Mucosa of gallbladder (tissue), 1 donor: ENCODE results near the gene SPATA1. TPM values are rescaled to one million over a fixed set of nuclear protein-coding genes. Genes with fewer than 3 reads are reported as not detected.
"Not testable (repeated sequence)": the region's sequence is repeated elsewhere in the genome, so short reads cannot be mapped to it uniquely, and the experiment has no call there.

Experiments
- DNase-seq: peaks from one replicate; pipeline ENCODE4 v3.0.0-alpha.2; 2020; ENCODE audit warnings: low spot score
- total RNA-seq: library from RNA; stranded (reverse); gene quantifications from one replicate; pipeline ENCODE4 v1.2.1, GENCODE V29; 2021
- donor health status: DM: no; HTN: no; CAD: no.

Gene SPATA1, protein sequence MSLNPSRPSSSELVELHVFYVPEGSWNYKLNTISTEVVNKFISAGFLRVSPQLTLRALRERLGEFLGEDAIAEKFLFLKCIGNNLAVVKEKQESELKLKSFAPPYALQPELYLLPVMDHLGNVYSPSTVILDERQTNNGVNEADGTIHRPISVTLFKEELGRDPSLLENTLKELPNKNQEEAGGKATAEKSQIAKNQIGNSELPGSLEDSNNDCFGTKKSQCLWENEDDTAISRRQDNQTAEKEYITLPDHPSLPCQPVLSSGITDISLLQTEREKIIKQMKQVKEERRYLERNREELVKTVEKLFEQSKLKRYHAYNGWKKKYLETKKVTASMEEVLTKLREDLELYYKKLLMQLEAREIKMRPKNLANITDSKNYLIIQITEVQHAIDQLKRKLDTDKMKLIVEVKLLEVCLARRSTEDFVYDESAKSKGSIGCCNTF
- 2.2 TPM for total RNA-seq

DNA sequence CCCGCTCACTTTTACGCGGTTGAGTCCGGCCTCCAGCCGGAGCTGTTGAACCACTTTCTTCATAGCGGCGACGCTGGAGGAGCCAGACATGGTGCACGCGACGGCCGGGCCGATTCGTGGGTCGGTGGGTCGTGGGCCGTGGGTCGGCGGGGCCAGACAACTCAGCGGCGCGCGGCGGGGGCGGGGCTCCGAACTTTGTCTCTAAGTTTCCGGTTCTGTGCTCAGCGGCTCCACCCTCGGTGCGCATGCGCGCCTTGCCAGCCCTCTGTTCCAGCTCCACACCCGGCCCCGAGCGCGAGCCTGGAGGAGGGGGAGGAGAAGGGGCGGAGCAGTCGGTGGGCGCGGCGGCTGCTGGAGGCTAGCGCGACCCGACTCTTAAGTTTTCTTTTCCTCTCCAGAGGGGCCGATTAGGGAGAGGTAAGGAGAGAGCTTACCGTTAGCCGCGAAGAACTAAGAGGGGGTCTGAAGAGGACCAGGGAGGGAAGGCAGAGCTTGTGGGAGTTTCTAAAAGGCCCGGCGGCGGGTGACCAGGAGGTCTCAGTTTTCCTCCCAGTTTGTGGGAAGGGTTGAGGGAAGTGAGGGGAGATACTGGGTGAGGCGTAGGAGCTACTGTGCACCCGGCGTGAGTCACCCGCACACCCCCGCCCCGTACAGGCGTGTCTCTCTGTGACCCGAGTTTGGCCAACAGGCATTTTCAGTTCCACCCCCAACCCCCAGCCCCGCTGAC, at the start of gene SPATA1, which contains the start of gene GNG5:
Gene SPATA1 (plus strand): TSS at position 385 of the 727 bp plus-strand sequence. CDS start 9,974 bp downstream, outside the sequence.
Gene GNG5 (minus strand): TSS at position 580 of the 727 bp plus-strand sequence. CDS start 490 bp downstream, at position 90.
- peak; percentile 98 for DNase-seq

DNA sequence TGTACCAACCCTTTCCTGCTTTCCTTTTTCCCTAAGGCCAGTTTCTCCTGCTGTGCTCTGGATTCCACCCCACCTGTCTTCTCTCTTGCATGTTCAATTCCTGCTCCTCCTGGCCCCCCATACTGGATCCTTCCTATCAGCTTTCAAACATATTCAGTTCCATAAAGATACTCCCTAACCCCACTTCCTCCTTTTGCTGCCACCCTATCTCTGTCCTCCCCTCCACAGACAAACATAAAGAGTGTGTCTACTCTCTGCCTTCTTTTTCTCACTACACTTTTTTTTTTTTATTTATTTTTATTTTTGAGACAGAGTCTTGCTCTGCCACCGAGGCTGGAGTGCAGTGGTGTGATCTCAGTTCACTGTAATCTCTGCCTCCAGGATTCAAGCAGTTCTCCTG, 44.1 kb upstream of the SPATA1 start:
- DNase-seq = no peak

DNA sequence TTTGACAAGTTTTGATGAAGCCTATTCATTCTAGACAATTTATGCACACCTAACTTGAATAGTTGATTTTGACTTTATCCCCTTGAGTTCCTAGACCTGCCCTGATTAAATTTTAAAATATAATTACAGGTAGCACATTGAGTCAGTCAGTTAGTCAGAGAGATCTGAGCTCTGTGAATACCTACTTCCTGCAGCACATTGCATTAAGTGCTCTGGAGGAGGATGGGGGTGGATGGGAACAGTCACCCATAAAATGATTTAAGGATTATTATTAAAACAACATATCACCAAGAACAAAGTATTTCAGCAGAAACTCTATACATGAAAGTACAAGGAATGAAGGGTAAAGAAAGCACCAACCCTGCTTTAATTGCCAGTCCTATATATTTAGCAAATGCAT, 38.9 kb upstream of the SPATA1 start:
- DNase-seq = no peak

DNA sequence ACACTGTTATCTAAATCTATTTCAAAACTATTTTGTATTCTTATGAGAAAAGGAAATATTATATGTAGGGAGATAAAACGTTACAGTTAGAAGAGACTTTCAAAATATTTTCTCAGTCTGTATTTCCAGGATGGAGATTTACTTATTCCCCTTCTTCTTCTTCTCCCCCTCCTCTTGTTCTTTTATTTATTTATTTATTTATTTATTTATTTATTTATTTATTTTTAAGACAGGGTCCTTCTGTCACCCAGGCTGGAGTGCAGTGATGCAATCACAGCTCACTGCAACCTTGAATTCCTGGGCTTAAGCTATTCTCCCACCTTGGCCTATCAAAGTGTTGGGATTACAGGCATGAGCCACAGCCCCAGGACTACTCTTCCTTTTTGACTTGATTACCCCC, 30.0 kb upstream of the SPATA1 start:
- no peak for DNase-seq

DNA sequence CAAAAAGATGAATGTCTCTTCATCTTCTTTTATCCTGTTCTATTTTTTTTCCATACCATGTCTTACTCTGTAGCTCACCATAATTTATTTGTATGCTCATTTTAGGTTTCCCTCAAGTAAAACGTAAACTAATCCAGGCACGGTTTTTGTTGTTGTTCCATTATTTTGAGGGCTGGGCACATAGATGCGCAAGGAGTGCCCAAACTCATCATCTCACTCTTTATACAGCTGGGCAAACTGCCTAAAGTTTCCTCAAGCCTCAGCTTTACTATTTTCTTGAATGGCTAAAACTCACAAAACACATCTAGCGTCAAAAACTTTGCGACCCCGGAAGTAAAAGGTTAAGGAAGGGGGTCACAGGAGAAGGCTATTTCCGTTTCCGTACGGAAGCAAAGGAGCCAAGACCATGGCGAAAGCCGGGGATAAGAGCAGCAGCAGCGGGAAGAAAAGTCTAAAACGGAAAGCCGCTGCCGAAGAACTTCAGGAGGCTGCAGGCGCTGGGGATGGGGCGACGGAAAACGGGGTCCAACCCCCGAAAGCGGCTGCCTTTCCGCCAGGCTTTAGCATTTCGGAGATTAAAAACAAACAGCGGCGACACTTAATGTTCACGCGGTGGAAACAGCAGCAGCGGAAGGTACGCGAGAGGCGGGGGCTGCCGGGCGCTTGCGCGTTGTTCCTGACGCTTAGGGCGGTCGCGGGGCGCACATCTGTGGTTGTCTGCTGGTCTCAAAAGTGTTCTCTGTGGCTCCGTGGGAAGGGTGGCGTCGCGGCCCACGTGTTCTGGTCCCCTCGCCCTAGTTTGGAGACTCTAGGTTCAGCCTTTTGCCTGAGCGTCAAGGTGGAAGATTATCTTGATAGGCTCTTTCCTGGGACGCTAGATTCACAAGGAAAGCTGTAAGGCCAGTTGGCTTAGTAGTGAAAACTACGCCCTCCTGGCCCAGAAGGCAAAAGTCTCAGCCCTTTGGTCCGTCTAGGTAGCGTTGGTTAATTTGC, 27.0 kb upstream of the SPATA1 start, which contains the start of gene RPF1:
Gene RPF1 (plus strand): TSS at position 391 of the 993 bp plus-strand sequence. CDS start 16 bp downstream, at position 407.
- peak; percentile 70 for DNase-seq

DNA sequence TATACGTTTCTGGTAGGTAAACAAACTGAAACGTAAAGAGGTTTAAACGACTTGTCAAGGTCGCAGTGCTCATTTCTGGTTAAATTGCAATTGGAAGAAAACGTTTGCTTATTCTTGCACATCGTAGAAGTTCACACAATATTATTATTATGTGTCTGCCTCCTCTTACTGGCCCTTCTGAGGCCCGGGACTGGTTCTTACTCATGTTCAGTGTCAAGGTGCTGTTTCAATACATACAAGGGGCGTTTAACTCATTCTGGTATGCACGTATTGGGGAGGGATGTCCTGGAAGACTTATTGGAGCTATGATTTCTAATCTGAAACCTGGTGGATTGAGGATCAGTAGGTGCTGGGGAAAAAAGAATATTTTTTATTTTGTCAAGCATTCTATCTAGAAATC, 26.2 kb upstream of the SPATA1 start:
- no peak for DNase-seq

DNA sequence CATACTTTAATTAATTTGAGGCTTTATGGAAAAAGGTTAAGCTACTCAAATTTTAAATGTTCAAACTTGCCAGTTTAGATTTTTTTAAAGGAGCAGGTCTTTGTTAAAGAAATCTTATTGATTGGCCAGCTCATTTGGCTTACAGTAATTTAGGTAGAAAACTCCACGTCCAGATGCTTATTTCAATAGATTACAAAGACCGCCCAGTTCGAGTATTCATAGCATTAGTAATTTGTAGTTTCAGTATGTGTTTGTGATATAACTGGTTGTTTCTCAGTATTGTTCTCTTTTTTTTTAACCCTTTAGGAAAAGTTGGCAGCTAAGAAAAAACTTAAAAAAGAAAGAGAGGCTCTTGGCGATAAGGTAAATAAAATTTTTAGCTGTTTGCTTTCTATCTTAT, 25.5 kb upstream of the SPATA1 start:
- no peak for DNase-seq

DNA sequence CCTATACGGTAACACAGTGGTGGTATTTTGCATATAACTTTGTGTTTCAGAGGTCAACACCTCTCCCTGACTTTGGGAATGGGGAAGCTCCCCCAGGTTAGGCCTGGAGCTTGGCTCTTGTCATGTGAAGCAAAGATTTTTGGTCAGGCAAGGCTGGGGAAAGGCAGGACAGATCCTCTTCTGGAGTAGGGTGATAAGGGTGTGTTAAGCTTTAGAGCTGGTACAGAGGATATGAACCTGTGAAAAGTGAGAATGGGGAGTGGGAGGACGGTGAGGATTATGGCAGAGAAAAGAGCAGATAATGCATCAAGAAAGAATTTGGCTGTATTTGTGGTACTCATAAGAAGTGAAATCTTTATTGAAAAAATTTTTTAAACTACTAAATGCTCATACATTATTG, 24.9 kb upstream of the SPATA1 start:
- no peak for DNase-seq

DNA sequence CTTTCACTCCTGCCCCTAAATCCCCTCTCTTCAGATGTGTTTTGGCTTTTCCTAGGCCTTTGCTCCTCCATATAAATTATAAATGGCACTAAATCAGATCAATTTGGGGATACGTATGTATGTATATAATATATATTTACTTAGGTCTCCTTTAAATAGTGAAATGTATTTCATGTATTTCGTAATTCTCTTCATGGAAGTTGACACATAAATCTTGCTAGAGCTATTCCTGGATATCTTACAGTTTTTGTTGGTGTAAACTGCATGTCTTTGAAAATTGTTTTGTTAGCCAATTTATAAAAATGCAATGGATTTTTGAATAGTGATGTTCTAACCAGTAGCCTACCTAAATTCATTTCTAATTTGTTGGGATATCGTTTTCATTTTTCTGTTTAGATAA, 18.1 kb upstream of the SPATA1 start:
- no peak for DNase-seq

DNA sequence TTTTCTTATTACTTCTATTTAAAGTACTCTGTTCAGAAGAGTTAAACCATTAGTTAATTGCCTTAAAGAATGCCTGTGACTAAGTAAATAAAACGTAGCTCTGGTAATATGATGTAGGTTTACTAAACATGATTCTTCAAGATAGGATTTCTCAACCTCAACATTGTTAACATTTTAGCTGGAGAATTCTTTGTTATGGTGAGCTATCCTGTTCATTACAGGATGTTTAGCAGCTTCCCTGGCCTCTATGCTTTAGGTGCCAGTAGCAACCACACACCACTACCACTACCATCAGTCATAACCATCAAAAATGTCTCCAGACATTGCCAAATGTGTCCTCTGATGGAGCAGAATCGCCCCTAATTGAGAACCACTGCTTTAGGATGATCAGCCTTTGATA, 16.4 kb upstream of the SPATA1 start:
- no peak for DNase-seq

DNA sequence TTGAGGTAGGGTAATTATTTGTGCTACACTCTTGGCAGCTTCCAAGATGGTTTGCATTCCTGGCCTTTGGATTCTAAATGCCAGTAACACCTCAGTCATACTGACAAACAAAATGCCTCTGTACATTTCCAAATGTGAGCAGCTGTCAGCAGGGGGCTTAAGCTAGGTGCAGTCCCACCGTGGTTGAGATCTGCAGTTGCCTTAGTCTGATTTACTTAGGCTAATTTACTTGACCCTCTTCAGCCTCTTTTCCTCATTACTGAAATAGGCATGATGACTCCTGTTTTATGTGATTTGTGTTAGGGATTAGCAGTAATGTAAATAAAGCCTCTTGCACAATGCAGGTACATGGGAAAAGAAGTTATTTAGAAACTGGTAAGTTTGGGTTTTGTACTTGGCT, 13.5 kb upstream of the SPATA1 start:
- no peak for DNase-seq

DNA sequence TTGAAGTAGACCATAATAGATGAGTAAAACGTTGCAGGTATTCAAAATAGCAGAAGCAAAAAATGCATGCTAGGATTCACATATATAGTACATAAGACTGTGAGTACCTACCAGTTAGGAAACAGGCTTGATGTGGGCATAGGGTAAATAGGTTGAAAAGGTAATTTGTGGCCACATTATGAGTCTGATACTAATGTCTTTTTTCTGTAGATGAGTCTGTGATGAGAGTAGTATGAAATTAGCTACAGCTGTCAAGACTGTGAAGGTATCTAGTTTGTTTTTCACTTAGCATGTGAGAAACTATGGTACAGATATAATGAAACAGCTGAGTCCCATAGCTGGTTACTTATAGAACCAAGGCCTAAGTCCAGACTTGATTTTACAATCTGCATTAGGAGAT, 12.4 kb upstream of the SPATA1 start:
- no peak for DNase-seq

DNA sequence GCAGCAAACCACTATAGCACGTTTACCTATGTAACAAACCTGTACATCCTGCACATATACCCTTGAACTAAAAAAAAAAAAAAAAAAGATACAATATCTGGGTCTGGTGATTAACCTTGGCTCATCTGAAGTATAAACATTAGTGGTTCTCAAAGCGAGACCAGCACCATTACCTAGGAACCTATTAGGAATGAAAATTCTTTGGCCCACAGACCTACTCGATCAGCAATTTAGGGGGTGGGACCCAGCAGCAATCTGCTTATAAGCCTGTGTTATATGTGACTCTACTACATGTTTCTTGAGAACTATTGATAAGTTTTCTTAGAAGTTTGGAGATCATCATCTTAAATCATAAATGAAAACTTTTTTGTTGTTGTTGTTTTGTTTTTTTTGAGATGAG, 9.7 kb upstream of the SPATA1 start:
- no peak for DNase-seq

DNA sequence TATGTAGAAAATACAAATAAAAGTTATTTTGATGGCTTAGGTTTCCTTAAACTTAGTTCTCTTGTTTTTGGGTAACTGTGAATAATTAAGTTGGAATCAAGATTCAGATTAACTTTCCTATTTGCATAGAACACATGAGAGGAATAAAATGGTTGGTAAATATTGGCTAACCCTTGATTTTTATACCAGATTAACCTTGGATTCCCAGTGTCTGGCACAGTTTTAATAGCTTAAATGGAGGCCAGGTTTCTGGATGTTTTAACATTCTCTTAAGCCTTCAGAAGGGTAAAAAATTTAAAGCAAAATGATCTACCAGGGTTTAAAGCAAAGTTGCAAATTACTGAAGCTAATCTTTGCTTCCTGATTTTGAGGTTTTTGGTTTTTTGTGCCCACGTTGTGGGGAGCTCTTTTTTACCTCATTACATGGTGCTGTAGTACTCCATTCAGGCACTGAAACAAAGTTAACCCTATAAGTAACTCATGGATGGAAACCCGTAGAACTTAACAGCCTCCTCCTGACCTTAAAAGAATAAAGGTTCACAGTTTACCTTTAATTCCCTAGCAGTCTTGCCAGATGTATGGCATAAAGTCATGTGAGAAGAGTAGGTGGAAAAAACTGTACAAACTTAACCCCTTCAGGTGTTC, 8.4 kb upstream of the SPATA1 start:
- no peak for DNase-seq

DNA sequence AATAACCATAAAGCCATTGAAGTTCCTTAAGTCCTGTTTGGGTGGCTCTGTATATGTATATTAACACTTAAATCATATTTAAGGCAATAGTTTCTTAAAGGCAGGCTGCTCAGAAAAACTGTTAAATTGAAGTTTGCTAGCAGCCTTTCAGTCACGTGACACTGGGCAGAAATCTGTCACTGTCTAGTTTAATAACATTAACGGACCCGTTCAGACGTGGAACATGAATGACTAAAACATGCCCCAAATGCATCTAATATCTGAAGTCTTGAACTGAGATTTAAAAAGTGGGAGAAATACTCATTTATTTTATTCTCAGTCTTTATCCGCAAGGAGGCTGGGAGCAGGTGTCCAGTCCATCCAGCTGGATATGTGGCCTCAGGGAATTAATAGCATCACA, 3.3 kb upstream of the SPATA1 start:
- no peak for DNase-seq

DNA sequence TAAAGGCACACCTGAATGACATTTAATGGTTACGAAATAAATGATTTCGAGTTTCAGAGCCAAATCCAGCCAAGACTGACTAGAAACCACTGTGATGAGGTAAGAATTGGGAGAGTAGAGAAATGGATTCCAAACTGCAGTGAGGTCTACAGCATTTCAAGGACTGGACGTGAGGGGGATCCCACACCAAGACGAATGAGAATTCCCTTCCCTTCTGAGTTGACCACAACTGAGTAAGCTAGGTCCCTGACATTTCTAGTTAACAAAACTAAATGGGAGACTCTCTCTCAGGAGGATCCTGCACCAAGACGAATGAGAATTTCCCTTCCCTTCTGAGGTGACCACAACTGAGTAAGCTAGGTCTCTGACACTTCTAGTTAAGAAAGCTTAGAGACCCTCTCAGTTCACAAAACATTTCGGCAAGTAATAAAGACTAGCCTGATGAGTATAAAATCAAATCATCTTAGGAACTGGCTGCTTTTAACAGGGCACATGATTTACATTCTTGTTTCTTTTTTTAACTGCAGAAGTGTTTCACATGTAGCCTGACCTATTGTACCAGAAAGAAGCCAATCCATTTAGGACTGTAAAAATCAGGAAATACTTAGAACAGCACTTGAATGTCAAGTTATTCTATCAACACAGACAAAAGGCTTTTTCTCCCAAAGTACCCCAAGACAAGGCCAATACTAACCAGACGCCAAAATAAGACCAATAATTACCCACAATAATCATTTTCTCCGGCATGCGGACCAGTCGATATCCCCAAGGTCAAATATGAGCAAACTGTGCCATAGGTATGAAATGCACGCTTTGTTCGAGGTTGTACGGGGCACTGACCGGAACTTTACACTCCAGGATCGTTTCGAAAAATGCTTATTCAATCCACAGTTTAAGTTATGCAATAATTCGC, 1.4 kb upstream of the SPATA1 start:
- peak; percentile 14 for DNase-seq

DNA sequence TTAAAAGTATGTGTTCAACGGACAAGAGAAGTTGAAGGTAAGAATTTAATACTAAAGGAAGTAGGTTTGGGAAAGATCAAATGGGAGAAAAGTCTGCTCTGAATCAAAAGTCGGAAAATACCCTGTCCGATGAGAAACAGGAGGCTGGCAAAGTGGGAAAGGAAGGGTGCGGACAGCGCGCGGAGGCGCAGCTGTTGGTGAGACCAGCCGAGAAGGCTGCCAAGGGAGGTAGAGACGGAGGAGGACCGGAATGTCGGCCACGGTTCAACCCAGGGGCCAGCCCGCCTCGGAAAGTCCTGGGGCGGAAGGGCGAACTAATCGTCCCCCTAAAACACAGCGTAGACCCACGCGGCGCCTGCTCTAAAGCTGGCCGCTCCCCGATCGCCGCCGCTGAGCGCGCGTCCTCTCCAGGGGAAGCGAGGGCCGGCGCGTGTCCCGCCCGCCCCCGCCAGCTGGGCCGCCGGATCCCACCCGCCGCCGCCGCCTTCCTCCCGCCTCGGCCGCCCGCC, 639 bp upstream of the SPATA1 start:
- DNase-seq = peak; percentile 54

DNA sequence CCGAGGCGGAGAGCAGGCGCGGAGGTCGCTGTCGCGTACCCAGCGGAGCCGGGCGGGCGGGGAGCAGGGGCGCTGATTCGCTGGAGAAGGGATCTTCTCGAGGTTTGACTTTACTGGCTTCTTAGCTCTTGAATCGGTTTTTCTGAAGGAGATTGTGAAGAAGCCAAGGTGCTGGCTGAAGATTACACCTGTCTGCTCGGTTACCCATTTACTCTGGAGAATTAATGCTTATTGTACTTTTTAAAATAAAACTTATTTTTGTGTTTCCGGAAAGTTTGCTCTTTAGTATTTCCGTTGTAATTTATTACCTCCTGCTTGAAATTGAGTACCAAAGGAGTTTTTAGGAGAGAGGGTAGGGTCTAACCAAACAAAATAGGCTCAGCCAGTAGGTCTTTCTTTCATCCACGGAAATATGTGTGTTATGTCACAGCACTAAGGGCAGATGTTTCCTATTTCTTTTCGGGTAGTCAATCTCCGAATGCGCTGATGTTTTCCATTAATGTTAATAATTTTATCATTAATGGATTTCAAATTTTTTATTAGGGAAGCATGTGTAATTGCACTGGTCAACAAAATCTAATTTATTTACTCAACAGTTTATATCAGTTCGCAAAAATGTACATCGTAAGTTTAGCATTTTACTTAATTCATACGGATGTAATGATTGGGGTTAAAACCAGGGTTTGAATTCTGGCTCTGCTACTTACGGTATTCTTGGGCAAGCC, 705 bp downstream of the SPATA1 start:
- DNase-seq = no peak

DNA sequence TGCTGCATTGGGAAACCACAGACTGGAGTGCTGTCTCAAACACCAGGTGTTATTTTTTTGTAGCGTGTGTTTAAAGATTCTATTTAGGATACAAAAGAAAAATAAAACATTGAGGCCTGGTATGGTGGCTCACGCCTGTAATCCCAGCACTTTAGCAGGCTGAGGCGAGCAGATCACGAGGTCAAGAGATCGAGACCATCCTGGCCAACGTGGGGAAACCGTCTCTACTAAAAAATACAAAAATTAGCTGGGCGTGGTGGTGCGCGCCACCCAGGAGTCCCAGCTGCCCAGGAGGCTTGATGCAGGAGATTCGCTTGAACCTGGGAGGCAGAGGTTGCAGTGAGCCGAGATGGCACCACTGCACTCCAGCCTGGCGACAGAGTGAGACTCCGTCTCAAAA, 1.7 kb downstream of the SPATA1 start:
- not testable (repeated sequence) for DNase-seq
